Astrocyte (in vitro differentiated cells and primary cell): ENCODE data around the gene AHDC1. TPM values are rescaled to one million over a fixed set of nuclear protein-coding genes. Genes with fewer than 3 reads are reported as not detected.

Experiments
- DNase-seq: peaks from one replicate; pipeline ENCODE4 v3.0.0-alpha.2; 2010; ENCODE audit warnings: low read depth
- FAIRE-seq: peaks from 2 replicates; lab custom pipeline; 2011; peaks lifted over from hg19 to GRCh38; lab: Jason Lieb, UNC
- H2AFZ ChIP-seq: 2 replicates; pipeline ENCODE4 v1.6.0; 2012; ENCODE audit warnings: low read depth, low read length, inconsistent platforms
- H3K27ac ChIP-seq: 2 replicates; pipeline ENCODE4 v1.5.1; 2011; ENCODE audit warnings: low read depth, low read length, inconsistent platforms
- H3K27me3 ChIP-seq: 2 replicates; pipeline ENCODE4 v1.6.0; 2011; ENCODE audit warnings: low read length, inconsistent platforms; ENCODE audit not compliant: insufficient read depth
- H3K36me3 ChIP-seq: 2 replicates; pipeline ENCODE4 v1.5.1; 2011; ENCODE audit warnings: low read length, inconsistent platforms; ENCODE audit not compliant: insufficient read depth
- H3K4me1 ChIP-seq: 2 replicates; pipeline ENCODE4 v1.5.1; 2011; ENCODE audit warnings: low read length, inconsistent platforms; ENCODE audit not compliant: insufficient read depth
- H3K4me2 ChIP-seq: 2 replicates; pipeline ENCODE4 v1.6.0; 2012; ENCODE audit warnings: low read length, inconsistent platforms
- H3K4me3 ChIP-seq: 2 replicates; pipeline ENCODE4 v1.5.1; 2011; ENCODE audit warnings: low read depth, mild to moderate bottlenecking, low read length, inconsistent platforms; ENCODE audit not compliant: insufficient read depth
- H3K79me2 ChIP-seq: 2 replicates; pipeline ENCODE4 v1.6.0; 2012; ENCODE audit warnings: mild to moderate bottlenecking, low read length, inconsistent platforms; ENCODE audit not compliant: insufficient read depth
- H3K9ac ChIP-seq: 2 replicates; pipeline ENCODE4 v1.6.0; 2012; ENCODE audit warnings: mild to moderate bottlenecking, low read length, inconsistent platforms
- H3K9me3 ChIP-seq: 2 replicates; pipeline ENCODE4 v1.5.1; 2012; ENCODE audit warnings: low read depth, mild to moderate bottlenecking, low read length, inconsistent platforms; ENCODE audit not compliant: insufficient read depth
- H4K20me1 ChIP-seq: 2 replicates; pipeline ENCODE4 v1.6.0; 2012; ENCODE audit warnings: low read length, inconsistent platforms; ENCODE audit not compliant: insufficient read depth
- H3K27ac Mint-ChIP-seq: one replicate; pipeline ENCODE4 v1.8.0; 2021; ENCODE audit warnings: mild to moderate bottlenecking, mixed read lengths; ENCODE audit not compliant: unreplicated experiment
- H3K27me3 Mint-ChIP-seq: one replicate; pipeline ENCODE4 v1.8.0; 2021; ENCODE audit warnings: low read depth, mixed read lengths; ENCODE audit not compliant: unreplicated experiment
- H3K36me3 Mint-ChIP-seq: one replicate; pipeline ENCODE4 v1.8.0; 2021; ENCODE audit warnings: low read depth, mixed read lengths; ENCODE audit not compliant: unreplicated experiment
- H3K4me1 Mint-ChIP-seq: one replicate; pipeline ENCODE4 v1.8.0; 2021; ENCODE audit warnings: low read depth, mixed read lengths; ENCODE audit not compliant: unreplicated experiment
- H3K4me3 Mint-ChIP-seq: one replicate; pipeline ENCODE4 v1.8.0; 2021; ENCODE audit warnings: mild to moderate bottlenecking, moderate library complexity, mixed read lengths; ENCODE audit not compliant: unreplicated experiment
- H3K9me3 Mint-ChIP-seq: one replicate; pipeline ENCODE4 v1.8.0; 2021; ENCODE audit warnings: mild to moderate bottlenecking, mixed read lengths; ENCODE audit not compliant: unreplicated experiment
- CTCF ChIP-seq: IDR thresholded peaks from 2 replicates; pipeline ENCODE4 v1.5.1; 2011; ENCODE audit warnings: low read depth, mild to moderate bottlenecking, inconsistent platforms, low read length, moderate library complexity; ENCODE audit not compliant: insufficient read depth
- EZH2 ChIP-seq: IDR thresholded peaks from 2 replicates; pipeline ENCODE4 v1.6.1; 2012; ENCODE audit warnings: mild to moderate bottlenecking, low read length, inconsistent platforms; ENCODE audit not compliant: insufficient read depth
- total RNA-seq: library from RNA; stranded (reverse); gene quantifications from 2 replicates; pipeline ENCODE4 v1.2.1, GENCODE V29; 2021

Gene AHDC1
- total RNA-seq, 1 donor from 2014 or later = 75.7 TPM

GRCh38 chr1:27531959-27532685, 71.8 kb downstream of the AHDC1 start:
- TF ChIP-seq CTCF (no peak), EZH2 (no peak)
- H3K27me3 ChIP-seq = peaks cover 3% of the 10 kb centered on the region
- no peak overlapping the region for H3K4me3 ChIP-seq
- peaks cover 22% of the 10 kb centered on the region for H3K36me3 Mint-ChIP-seq
- peaks cover 13% of the 10 kb centered on the region for H3K79me2 ChIP-seq
- H2AFZ ChIP-seq = no peak overlapping the region
- peaks cover 27% of the 10 kb centered on the region for H4K20me1 ChIP-seq
- H3K27me3 Mint-ChIP-seq = no peaks in the 10 kb centered on the region
- no peak overlapping the region for H3K9ac ChIP-seq
- peaks cover 3% of the 10 kb centered on the region for H3K9me3 Mint-ChIP-seq
- DNase-seq (no peak), FAIRE-seq (no peak)
- no peaks in the 10 kb centered on the region for H3K9me3 ChIP-seq
- H3K4me1 ChIP-seq = peaks cover 30% of the 10 kb centered on the region
- no peak overlapping the region for H3K4me2 ChIP-seq
- H3K27ac ChIP-seq = no peak overlapping the region
- no peak overlapping the region for H3K4me3 Mint-ChIP-seq
- peaks cover 4% of the 10 kb centered on the region for H3K36me3 ChIP-seq
- H3K4me1 Mint-ChIP-seq = peaks cover 32% of the 10 kb centered on the region
- H3K27ac Mint-ChIP-seq = peak overlapping the region; percentile 78

- TF ChIP-seq EZH2 (no peak), CTCF (no peak)
- Histone ChIP-seq H3K27me3 (peaks cover 3% of the 10 kb centered on the region), H3K9me3 (no peaks in the 10 kb centered on the region), H3K9ac (no peak overlapping the region), H3K79me2 (no peaks in the 10 kb centered on the region), H3K36me3 (peaks cover 4% of the 10 kb centered on the region), H4K20me1 (peaks cover 10% of the 10 kb centered on the region), H3K27ac (no peak overlapping the region), H3K4me2 (no peak overlapping the region), H3K4me1 (peaks cover 16% of the 10 kb centered on the region), H3K4me3 (no peak overlapping the region), H2AFZ (no peak overlapping the region)
- Mint-ChIP-seq H3K27me3 (no peaks in the 10 kb centered on the region), H3K9me3 (peaks cover 3% of the 10 kb centered on the region), H3K36me3 (peaks cover 21% of the 10 kb centered on the region), H3K4me1 (peaks cover 31% of the 10 kb centered on the region), H3K4me3 (no peak overlapping the region), H3K27ac (peak overlapping the region; percentile 75)
- FAIRE-seq (no peak), DNase-seq (no peak)
Measured at GRCh38 chr1:27530192-27530591, 73.8 kb downstream of the AHDC1 start.

GRCh38 chr1:27529704-27530018, 74.3 kb downstream of the AHDC1 start:
- Histone ChIP-seq H3K9ac (no peak overlapping the region), H3K79me2 (no peaks in the 10 kb centered on the region), H3K27me3 (peaks cover 3% of the 10 kb centered on the region), H3K4me3 (no peak overlapping the region), H3K9me3 (no peaks in the 10 kb centered on the region), H4K20me1 (peaks cover 10% of the 10 kb centered on the region), H3K4me1 (peaks cover 17% of the 10 kb centered on the region), H3K36me3 (no peaks in the 10 kb centered on the region), H2AFZ (no peak overlapping the region), H3K4me2 (no peak overlapping the region), H3K27ac (no peak overlapping the region)
- Mint-ChIP-seq H3K4me3 (peak overlapping the region; percentile 71), H3K27ac (peak overlapping the region; percentile 93), H3K4me1 (peaks cover 34% of the 10 kb centered on the region), H3K9me3 (peaks cover 3% of the 10 kb centered on the region), H3K27me3 (no peaks in the 10 kb centered on the region), H3K36me3 (peaks cover 21% of the 10 kb centered on the region)
- no peak for DNase-seq
- FAIRE-seq = no peak
- no peak for TF ChIP-seq EZH2
